HG03565 (cell line): Measurements from ENCODE around the gene CHSY1.

Experiments
- ATAC-seq: cut with Tn5 transposase; IDR thresholded peaks from one replicate; pipeline ENCODE4 v1.9.1; 2021; ENCODE audit warnings: mild to moderate bottlenecking, moderate library complexity; ENCODE audit not compliant: unreplicated experiment

CHSY1 gene

GRCh38 chr15:101173233-101174119, 78.4 kb downstream of the CHSY1 start:
- ATAC-seq, result no peak

- ATAC-seq, result no peak
Observed at GRCh38 chr15:101172501-101173071, 79.3 kb downstream of the CHSY1 start.

- no peak for ATAC-seq
Observed at GRCh38 chr15:101171954-101172353, 79.9 kb downstream of the CHSY1 start.

GRCh38 chr15:101170568-101171350, 81.1 kb downstream of the CHSY1 start:
- no peak for ATAC-seq

- ATAC-seq, result no peak
Observed at GRCh38 chr15:101169495-101170071, 82.3 kb downstream of the CHSY1 start.

GRCh38 chr15:101168898-101169494, 82.9 kb downstream of the CHSY1 start:
- no peak for ATAC-seq

GRCh38 chr15:101168463-101168824, 83.4 kb downstream of the CHSY1 start:
- no peak for ATAC-seq

- no peak for ATAC-seq
Observed at GRCh38 chr15:101167753-101168462, 83.9 kb downstream of the CHSY1 start.

GRCh38 chr15:101167411-101167752, 84.5 kb downstream of the CHSY1 start:
- ATAC-seq, result no peak

- no peak for ATAC-seq
Observed at GRCh38 chr15:101165905-101166471, 85.9 kb downstream of the CHSY1 start.

GRCh38 chr15:101162701-101163483, 89.0 kb downstream of the CHSY1 start:
- ATAC-seq, result no peak

GRCh38 chr15:101161656-101162055, 90.2 kb downstream of the CHSY1 start:
- ATAC-seq, result no peak

GRCh38 chr15:101159936-101160815, 91.7 kb downstream of the CHSY1 start:
- no peak for ATAC-seq

- ATAC-seq, result no peak
Observed at GRCh38 chr15:101159096-101159935, 92.5 kb downstream of the CHSY1 start.

- no peak for ATAC-seq
Observed at GRCh38 chr15:101158166-101159095, 93.4 kb downstream of the CHSY1 start.

GRCh38 chr15:101157721-101158120, 94.1 kb downstream of the CHSY1 start:
- ATAC-seq, result no peak
